Suprapubic skin (tissue), 3 donors: Measurements from ENCODE around the gene PI4K2A.

Experiments used
- POLR2AphosphoS5 ChIP-seq, 3 donors: sonication (generic); formaldehyde crosslinking; IDR thresholded peaks; one replicate each; pipeline ENCODE4 v1.6.1; 2017; ENCODE audit warnings: antibody characterized with exemption in 3 of 3
- TF ChIP-seq, protein P1 (sequence below), 2 donors: fragments of 200-600 bp in 1 of 2; fragments of 450-650 bp in 1 of 2; sonication (generic) in 1 of 2; IDR thresholded peaks; one replicate each; pipeline ENCODE4 v1.5.1; 2016 to 2019; ENCODE audit warnings: antibody characterized with exemption in 2 of 2, mild to moderate bottlenecking in 1 of 2, moderate library complexity in 1 of 2

DNA sequence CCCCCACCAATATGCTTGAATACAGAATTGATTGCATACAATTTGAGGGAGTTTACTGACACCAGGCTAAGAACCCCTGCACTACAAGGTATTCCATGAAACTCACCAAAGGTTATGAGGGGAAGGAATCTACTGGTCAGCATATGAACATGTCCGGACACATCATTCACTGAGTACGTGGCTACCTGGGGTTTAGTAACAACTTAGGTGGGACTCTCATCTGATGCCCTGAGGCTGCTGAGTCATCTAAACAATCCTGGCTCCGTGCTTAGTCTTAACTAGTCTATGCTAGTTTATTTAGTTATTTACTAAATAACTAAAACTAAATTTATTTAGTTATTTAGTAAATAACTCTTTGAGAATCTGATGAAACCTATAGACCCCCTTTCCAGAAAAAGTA, 11.3 kb downstream of the PI4K2A start:
- TF ChIP-seq, protein P1, sequence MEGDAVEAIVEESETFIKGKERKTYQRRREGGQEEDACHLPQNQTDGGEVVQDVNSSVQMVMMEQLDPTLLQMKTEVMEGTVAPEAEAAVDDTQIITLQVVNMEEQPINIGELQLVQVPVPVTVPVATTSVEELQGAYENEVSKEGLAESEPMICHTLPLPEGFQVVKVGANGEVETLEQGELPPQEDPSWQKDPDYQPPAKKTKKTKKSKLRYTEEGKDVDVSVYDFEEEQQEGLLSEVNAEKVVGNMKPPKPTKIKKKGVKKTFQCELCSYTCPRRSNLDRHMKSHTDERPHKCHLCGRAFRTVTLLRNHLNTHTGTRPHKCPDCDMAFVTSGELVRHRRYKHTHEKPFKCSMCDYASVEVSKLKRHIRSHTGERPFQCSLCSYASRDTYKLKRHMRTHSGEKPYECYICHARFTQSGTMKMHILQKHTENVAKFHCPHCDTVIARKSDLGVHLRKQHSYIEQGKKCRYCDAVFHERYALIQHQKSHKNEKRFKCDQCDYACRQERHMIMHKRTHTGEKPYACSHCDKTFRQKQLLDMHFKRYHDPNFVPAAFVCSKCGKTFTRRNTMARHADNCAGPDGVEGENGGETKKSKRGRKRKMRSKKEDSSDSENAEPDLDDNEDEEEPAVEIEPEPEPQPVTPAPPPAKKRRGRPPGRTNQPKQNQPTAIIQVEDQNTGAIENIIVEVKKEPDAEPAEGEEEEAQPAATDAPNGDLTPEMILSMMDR (IDR thresholded peaks at IDR 0.05): no peak
- TF ChIP-seq POLR2AphosphoS5 (IDR thresholded peaks at IDR 0.05): no peak
